H9 (cell line): Measurements from ENCODE around the gene DOCK11. TPM values are rescaled to one million over a fixed set of nuclear protein-coding genes. Genes with fewer than 3 reads are reported as not detected.

Experiments
- DNase-seq: peaks from one replicate; pipeline ENCODE4 v3.0.0-alpha.2; 2017
- H2AFZ ChIP-seq: one replicate; pipeline ENCODE4 v1.6.1; 2013; ENCODE audit warnings: mild to moderate bottlenecking, low read length, control low read depth, moderate library complexity
- H2AK5ac ChIP-seq: 2 replicates; pipeline ENCODE4 v1.6.1; 2013; ENCODE audit warnings: low read length, control low read depth, mixed read lengths; ENCODE audit not compliant: insufficient read length
- H2BK120ac ChIP-seq: one replicate; pipeline ENCODE4 v1.6.1; 2013; ENCODE audit warnings: low read depth, mild to moderate bottlenecking, low read length, control low read depth, inconsistent platforms; ENCODE audit not compliant: poor library complexity, severe bottlenecking
- H2BK12ac ChIP-seq: 2 replicates; pipeline ENCODE4 v1.6.1; 2013; ENCODE audit warnings: low read length, control low read depth, mixed read lengths, low read depth; ENCODE audit not compliant: insufficient read length
- H2BK15ac ChIP-seq: 2 replicates; pipeline ENCODE4 v1.6.1; 2013; ENCODE audit warnings: low read depth, low read length, control low read depth
- H2BK20ac ChIP-seq: one replicate; pipeline ENCODE4 v1.6.1; 2013; ENCODE audit warnings: low read depth, mild to moderate bottlenecking, low read length, control low read depth, inconsistent platforms; ENCODE audit not compliant: poor library complexity, severe bottlenecking
- H2BK5ac ChIP-seq: 2 replicates; pipeline ENCODE4 v1.6.1; 2013; ENCODE audit warnings: low read length, control low read depth, mixed read lengths; ENCODE audit not compliant: insufficient read length
- H3K14ac ChIP-seq: 2 replicates; pipeline ENCODE4 v1.6.1; 2013; ENCODE audit warnings: low read length, control low read depth; ENCODE audit not compliant: insufficient read depth
- H3K18ac ChIP-seq: 2 replicates; pipeline ENCODE4 v1.6.1; 2013; ENCODE audit warnings: low read depth, mild to moderate bottlenecking, mixed read lengths, low read length, control low read depth; ENCODE audit not compliant: insufficient read length
- H3K23ac ChIP-seq: 2 replicates; pipeline ENCODE4 v1.6.1; 2013; ENCODE audit warnings: low read length, control low read depth, mixed read lengths, low read depth; ENCODE audit not compliant: insufficient read length
- H3K23me2 ChIP-seq: 2 replicates; pipeline ENCODE4 v1.6.1; 2013; ENCODE audit warnings: low read depth, mild to moderate bottlenecking, mixed read lengths, low read length, control low read depth; ENCODE audit not compliant: insufficient read length, poor library complexity, severe bottlenecking
- H3K27ac ChIP-seq: 2 replicates; pipeline ENCODE4 v1.5.1; 2013; ENCODE audit warnings: low read length, control low read depth, mixed read lengths, low read depth; ENCODE audit not compliant: insufficient read length
- H3K27me3 ChIP-seq: 2 replicates; pipeline ENCODE4 v1.6.1; 2013; ENCODE audit warnings: low read length, control low read depth, inconsistent platforms; ENCODE audit not compliant: insufficient read depth
- H3K4ac ChIP-seq: 2 replicates; pipeline ENCODE4 v1.6.1; 2013; ENCODE audit warnings: low read depth, mild to moderate bottlenecking, control low read depth, inconsistent platforms, low read length, moderate library complexity
- H3K4me1 ChIP-seq: 2 replicates; pipeline ENCODE4 v1.6.1; 2013; ENCODE audit warnings: low read length, control low read depth, inconsistent platforms; ENCODE audit not compliant: insufficient read depth
- H3K4me2 ChIP-seq: 2 replicates; pipeline ENCODE4 v1.6.1; 2013; ENCODE audit warnings: low read length, control low read depth, mixed read lengths; ENCODE audit not compliant: insufficient read length, insufficient read depth
- H3K56ac ChIP-seq: 2 replicates; pipeline ENCODE4 v1.6.1; 2013; ENCODE audit warnings: low read depth, mild to moderate bottlenecking, mixed read lengths, low read length, control low read depth; ENCODE audit not compliant: insufficient read length
- H3K79me1 ChIP-seq: 2 replicates; pipeline ENCODE4 v1.6.1; 2013; ENCODE audit warnings: low read depth, mild to moderate bottlenecking, moderate library complexity, low read length, control low read depth, inconsistent platforms; ENCODE audit not compliant: insufficient read depth, poor library complexity, severe bottlenecking
- H3K79me2 ChIP-seq: 2 replicates; pipeline ENCODE4 v1.6.1; 2013; ENCODE audit warnings: low read length, control low read depth, inconsistent platforms; ENCODE audit not compliant: insufficient read depth
- H3K9ac ChIP-seq: 2 replicates; pipeline ENCODE4 v1.6.1; 2013; ENCODE audit warnings: low read length, control low read depth, mixed read lengths; ENCODE audit not compliant: insufficient read length; ENCODE audit errors: extremely low read depth
- H3K9me3 ChIP-seq: one replicate; pipeline ENCODE4 v1.6.1; 2013; ENCODE audit warnings: low read depth, low read length, inconsistent platforms; ENCODE audit not compliant: control insufficient read depth
- H3T11ph ChIP-seq: one replicate; pipeline ENCODE4 v1.6.1; 2013; ENCODE audit warnings: mild to moderate bottlenecking, low read length, control low read depth, inconsistent platforms
- H4K20me1 ChIP-seq: one replicate; pipeline ENCODE4 v1.6.1; 2013; ENCODE audit not compliant: control insufficient read depth, insufficient read length, insufficient read depth
- H4K5ac ChIP-seq: 2 replicates; pipeline ENCODE4 v1.6.1; 2013; ENCODE audit warnings: low read depth, mild to moderate bottlenecking, mixed read lengths, low read length, control low read depth; ENCODE audit not compliant: insufficient read length
- H4K8ac ChIP-seq: replicated peaks from 2 replicates; pipeline ENCODE4 v1.6.1; 2013; ENCODE audit warnings: low read length, control low read depth, mixed read lengths, low read depth; ENCODE audit not compliant: insufficient read length
- H4K91ac ChIP-seq: 2 replicates; pipeline ENCODE4 v1.6.1; 2013; ENCODE audit warnings: low read depth, mild to moderate bottlenecking, moderate library complexity, mixed read lengths, low read length, control low read depth; ENCODE audit not compliant: insufficient read length
- H3K27ac Mint-ChIP-seq, 3 experiments: 2 replicates in 2 of 3; 3 replicates in 1 of 3; pipeline ENCODE4 v1.8.0; 2020 to 2021; ENCODE audit warnings: mixed read lengths in 3 of 3, mild to moderate bottlenecking in 1 of 3, moderate library complexity in 1 of 3
- H3K27me3 Mint-ChIP-seq: 2 replicates; pipeline ENCODE4 v1.8.0; 2021; ENCODE audit warnings: low read depth, mild to moderate bottlenecking, moderate library complexity, mixed read lengths
- H3K36me3 Mint-ChIP-seq, 3 experiments: 2 replicates in 2 of 3; 3 replicates in 1 of 3; pipeline ENCODE4 v1.8.0; 2020 to 2021; ENCODE audit warnings: low read depth in 3 of 3, mixed read lengths in 3 of 3; ENCODE audit not compliant: insufficient read depth in 1 of 3
- H3K4me1 Mint-ChIP-seq, 2 experiments: 2 replicates each; pipeline ENCODE4 v1.8.0; 2020; ENCODE audit warnings: mixed read lengths in 2 of 2
- H3K4me3 Mint-ChIP-seq, 2 experiments: 2 replicates in 1 of 2; 3 replicates in 1 of 2; pipeline ENCODE4 v1.8.0; 2020 to 2021; ENCODE audit warnings: mild to moderate bottlenecking in 2 of 2, mixed read lengths in 2 of 2, moderate library complexity in 1 of 2
- H3K9me3 Mint-ChIP-seq, 2 experiments: 2 replicates in 1 of 2; 3 replicates in 1 of 2; pipeline ENCODE4 v1.8.0; 2020; ENCODE audit warnings: mild to moderate bottlenecking in 2 of 2, mixed read lengths in 2 of 2, moderate library complexity in 1 of 2
- WGBS: extraction: QIAGEN DNeasy Blood & Tissue Kit; methylation state at CpG from one replicate; pipeline ENCODE4 v1.1.7; 2013; ENCODE audit warnings: missing lambda C conversion rate, low lambda C conversion rate, mixed read lengths; ENCODE audit not compliant: insufficient read length; ENCODE audit errors: extremely low coverage; 5-methylcytosine and 5-hydroxymethylcytosine counted together
- total RNA-seq: library from RNA; stranded (reverse); gene quantifications from 2 replicates; pipeline ENCODE4 v1.2.1, GENCODE V29; 2021
- TF ChIP-seq, protein P1 (sequence below): fragments of 200-600 bp; sonication (generic); conservative IDR thresholded peaks from 3 replicates; pipeline ENCODE4 v1.8.0; 2021; ENCODE audit warnings: antibody characterized with exemption, mild to moderate bottlenecking

DOCK11 gene
- total RNA-seq, 1 experiment from 2014 or later: 6.2 TPM

DNA sequence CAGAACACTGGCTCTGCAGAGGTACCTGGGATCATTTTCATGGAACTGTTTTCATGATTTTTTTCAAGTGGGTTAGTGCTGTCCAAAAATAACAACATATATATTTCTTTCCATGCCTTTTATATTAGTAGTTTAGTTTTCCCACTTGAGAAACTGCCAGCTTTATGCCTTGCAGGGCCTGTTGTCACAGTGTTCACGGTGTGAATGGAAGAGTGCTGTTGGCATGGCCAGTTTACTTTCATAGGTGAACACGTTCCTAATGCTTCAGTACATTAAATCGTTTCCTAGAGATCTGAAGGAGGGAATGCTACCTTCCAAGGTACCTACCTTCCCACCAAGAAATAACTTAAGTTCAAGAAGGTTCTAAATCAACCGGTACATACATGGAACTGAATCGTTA, 12.6 kb downstream of the DOCK11 start:
- Histone ChIP-seq H4K5ac (no peak overlapping the region), H3K23ac (no peak overlapping the region), H3K4me1 (no peaks in the 10 kb centered on the region), H2BK120ac (no peak overlapping the region), H3K23me2 (no peaks in the 10 kb centered on the region), H3K56ac (no peak overlapping the region), H3K4me2 (no peak overlapping the region), H3K79me1 (no peaks in the 10 kb centered on the region), H3K18ac (no peak overlapping the region), H3K79me2 (no peaks in the 10 kb centered on the region), H3K27ac (no peak overlapping the region), H3K9me3 (peaks cover 27% of the 10 kb centered on the region), H3T11ph (no peak overlapping the region), H4K8ac (no peak overlapping the region), H2AK5ac (no peak overlapping the region), H2BK5ac (no peak overlapping the region), H3K14ac (no peak overlapping the region), H3K27me3 (no peaks in the 10 kb centered on the region), H4K91ac (no peak overlapping the region), H2BK12ac (no peak overlapping the region), H2AFZ (no peak overlapping the region), H4K20me1 (no peaks in the 10 kb centered on the region), H2BK15ac (no peak overlapping the region), H3K9ac (no peak overlapping the region), H3K4ac (no peak overlapping the region), H2BK20ac (no peak overlapping the region)
- peaks cover 0 to 8% of the 10 kb centered on the region in 2 experiments; a peak in 3 of 4 replicates for H3K4me1 Mint-ChIP-seq
- TF ChIP-seq, protein P1, sequence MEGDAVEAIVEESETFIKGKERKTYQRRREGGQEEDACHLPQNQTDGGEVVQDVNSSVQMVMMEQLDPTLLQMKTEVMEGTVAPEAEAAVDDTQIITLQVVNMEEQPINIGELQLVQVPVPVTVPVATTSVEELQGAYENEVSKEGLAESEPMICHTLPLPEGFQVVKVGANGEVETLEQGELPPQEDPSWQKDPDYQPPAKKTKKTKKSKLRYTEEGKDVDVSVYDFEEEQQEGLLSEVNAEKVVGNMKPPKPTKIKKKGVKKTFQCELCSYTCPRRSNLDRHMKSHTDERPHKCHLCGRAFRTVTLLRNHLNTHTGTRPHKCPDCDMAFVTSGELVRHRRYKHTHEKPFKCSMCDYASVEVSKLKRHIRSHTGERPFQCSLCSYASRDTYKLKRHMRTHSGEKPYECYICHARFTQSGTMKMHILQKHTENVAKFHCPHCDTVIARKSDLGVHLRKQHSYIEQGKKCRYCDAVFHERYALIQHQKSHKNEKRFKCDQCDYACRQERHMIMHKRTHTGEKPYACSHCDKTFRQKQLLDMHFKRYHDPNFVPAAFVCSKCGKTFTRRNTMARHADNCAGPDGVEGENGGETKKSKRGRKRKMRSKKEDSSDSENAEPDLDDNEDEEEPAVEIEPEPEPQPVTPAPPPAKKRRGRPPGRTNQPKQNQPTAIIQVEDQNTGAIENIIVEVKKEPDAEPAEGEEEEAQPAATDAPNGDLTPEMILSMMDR: no peak
- H3K27ac Mint-ChIP-seq: no peak overlapping the region
- no peak for DNase-seq
- peaks cover 8 to 74% of the 10 kb centered on the region in 2 experiments; a peak in 4 of 5 replicates for H3K9me3 Mint-ChIP-seq
- peaks cover 4 to 17% (median 6%) of the 10 kb centered on the region in 3 experiments; a peak in 5 of 7 replicates for H3K36me3 Mint-ChIP-seq
- no CpG with 5 or more reads among the region's 5 CpGs for WGBS
- H3K27me3 Mint-ChIP-seq: no peaks in the 10 kb centered on the region; the same call in 1 of the 2 replicates
- no peak overlapping the region for H3K4me3 Mint-ChIP-seq
